ENCODE data around the gene ATG4D. TPM values are rescaled to one million over a fixed set of nuclear protein-coding genes. Genes with fewer than 3 reads are reported as not detected.
A peak's percentile ranks its signal among the peaks of the same experiment; 100 is the strongest.
"Not testable (repeated sequence)": the region's sequence is repeated elsewhere in the genome, so short reads cannot be mapped to it uniquely, and the experiment has no call there.

Gene ATG4D
- total and polyA plus RNA-seq, 3 experiments from 2014 or later, result 28.9 to 45.1 (median 44.4) TPM

DNA sequence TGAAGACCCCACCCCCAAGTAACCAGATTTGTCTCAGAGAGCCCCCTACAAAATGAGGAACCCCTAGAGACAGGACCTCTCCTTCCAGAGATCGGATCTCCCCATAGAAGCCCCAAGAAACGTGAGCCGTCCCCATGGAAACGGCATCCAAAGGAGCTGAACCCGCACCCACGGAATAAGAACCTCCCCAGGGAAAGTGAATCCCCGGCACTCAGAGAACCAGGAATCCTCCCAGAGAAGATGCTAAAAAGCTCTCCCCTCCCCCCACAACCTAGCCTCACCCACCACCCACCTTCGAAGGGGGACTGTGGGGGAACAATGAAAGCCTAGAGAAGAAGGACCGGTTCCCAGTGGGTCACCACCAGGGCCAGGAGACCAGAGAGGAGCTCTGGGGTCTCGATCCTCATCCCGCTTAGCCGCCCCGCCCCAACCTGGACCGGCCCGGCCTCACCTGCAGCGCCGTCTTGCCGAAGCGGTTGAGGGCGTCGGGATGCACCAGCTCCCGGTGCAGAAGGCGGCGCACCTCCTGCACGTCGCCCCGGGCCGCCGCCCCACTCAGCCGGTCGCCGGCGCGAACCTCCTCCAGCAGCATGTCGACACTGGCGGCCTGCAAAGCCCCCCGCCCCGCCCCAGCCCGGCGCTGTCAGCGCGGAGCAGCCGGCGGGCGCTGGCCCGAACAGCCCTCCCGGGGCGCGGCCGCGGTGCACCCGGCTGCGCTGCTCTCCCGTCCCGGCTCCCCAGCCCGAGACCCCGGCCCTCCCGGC is 24.5 kb downstream of the ATG4D start:
- peaks cover 0 to 7% of the 10 kb centered on the region in 2 donors for H3K27me3 Mint-ChIP-seq
- H3K4me1 ChIP-seq (ENCODE audit: insufficient read depth, low read length), result peaks cover 43% of the 10 kb centered on the region
- peaks cover 5% of the 10 kb centered on the region for H3K36me3 ChIP-seq (ENCODE audit: insufficient read depth, low read length)
- ChIA-PET CTCF (interaction anchor here (1.0 to 8.4 kb wide), 11 partner anchors 13 to 266 kb away, joined by 3 to 63 read pairs (median 4); partner anchors contain the start of gene CDC37), POLR2A (interaction anchor here (0.5 to 2.9 kb wide), 7 partner anchors 12 to 235 kb away, joined by 3 to 23 read pairs (median 3); no protein-coding TSS in a partner anchor)
- no peaks in the 10 kb centered on the region for H3K9me3 Mint-ChIP-seq
- H3K27ac Mint-ChIP-seq, result peak overlapping the region; percentile 91 to 100 (median 98)
- no peaks in the 10 kb centered on the region for H3K27me3 ChIP-seq (ENCODE audit: insufficient read depth, low read length, poor library complexity, severe bottlenecking)
- peaks cover 0 to 26% (median 5%) of the 10 kb centered on the region in 3 donors for H3K36me3 Mint-ChIP-seq
- peak in 1 of 5 donors; percentile 81 for DNase-seq
- H3K27ac ChIP-seq (ENCODE audit: low read depth, low read length), result peak overlapping the region; percentile 65
- peak overlapping the region; percentile 96 for H3K4me3 ChIP-seq (ENCODE audit: low read length)
- H3K9me3 ChIP-seq (ENCODE audit: low read length), result no peaks in the 10 kb centered on the region
- peaks cover 41 to 55% (median 48%) of the 10 kb centered on the region in 3 donors for H3K4me1 Mint-ChIP-seq
- H3K4me3 Mint-ChIP-seq, result peak overlapping the region; percentile 86 to 99 (median 97)

DNA sequence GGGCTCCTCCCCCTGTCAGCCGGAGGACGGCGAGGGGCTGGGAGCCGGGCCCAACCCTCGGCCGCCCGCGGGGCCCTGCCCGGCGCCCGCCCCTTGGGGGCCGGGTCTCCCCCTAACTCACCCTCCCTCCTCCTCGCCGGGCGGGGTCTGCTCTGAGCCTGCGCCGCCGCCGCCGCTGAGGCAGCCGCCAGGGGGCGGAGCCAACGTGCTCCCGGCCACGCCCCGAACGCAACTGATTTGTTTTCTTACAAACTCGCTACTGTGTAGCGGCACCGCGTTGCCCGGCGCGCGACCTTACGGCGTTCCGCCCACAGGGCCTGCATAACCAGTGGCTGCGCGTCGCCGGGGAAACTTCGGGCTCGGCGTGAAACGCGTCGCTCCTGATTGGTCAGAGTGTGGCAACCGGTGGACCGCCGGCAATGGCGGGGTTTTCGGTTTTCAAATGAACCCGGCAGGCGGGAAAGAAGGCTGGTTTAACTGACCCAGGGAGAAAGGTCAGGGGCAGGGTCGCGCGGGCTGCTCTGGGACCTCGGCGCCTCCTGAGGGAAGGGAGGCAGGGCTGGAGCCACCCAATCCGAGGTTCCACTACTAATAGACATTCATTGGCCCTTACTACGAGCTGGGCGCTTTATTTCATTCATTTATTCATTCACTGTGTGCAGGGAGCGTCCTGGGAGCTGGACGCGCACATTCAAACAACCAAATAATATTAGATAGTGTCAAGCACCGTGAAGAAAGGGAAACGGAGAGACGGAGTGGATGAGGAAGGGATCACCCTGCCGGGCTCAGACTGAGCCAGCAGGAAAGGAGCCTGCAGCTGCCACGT is 25.3 kb downstream of the ATG4D start, which contains the start of gene CDKN2D:
Gene CDKN2D (minus strand): TSS at position 154 of the 826 bp plus-strand sequence. CDS start 326 bp downstream, outside the sequence.
- H3K4me1 Mint-ChIP-seq, result peaks cover 41 to 55% (median 48%) of the 10 kb centered on the region in 3 donors
- DNase-seq, result peak; percentile 99 to 100 (median 100)
- peaks cover 5% of the 10 kb centered on the region for H3K36me3 ChIP-seq (ENCODE audit: insufficient read depth, low read length)
- peak within 1 kb of the TSS; percentile 91 to 100 (median 98) for H3K27ac Mint-ChIP-seq
- peak within 1 kb of the TSS; percentile 70 for H3K27ac ChIP-seq (ENCODE audit: low read depth, low read length)
- H3K9me3 ChIP-seq (ENCODE audit: low read length), result no peaks in the 10 kb centered on the region
- no peaks in the 10 kb centered on the region for H3K9me3 Mint-ChIP-seq
- H3K4me3 Mint-ChIP-seq, result peak within 1 kb of the TSS; percentile 86 to 99 (median 97)
- H3K27me3 Mint-ChIP-seq, result peaks cover 0 to 7% of the 10 kb centered on the region in 2 donors
- H3K4me1 ChIP-seq (ENCODE audit: insufficient read depth, low read length), result peaks cover 42% of the 10 kb centered on the region
- ChIA-PET POLR2A (interaction anchor here (0.5 to 2.9 kb wide), 7 partner anchors 13 to 235 kb away, joined by 3 to 23 read pairs (median 4); partner anchors contain the start of gene KEAP1), CTCF (interaction anchor here (0.9 to 8.4 kb wide), 7 partner anchors 15 to 85 kb away, joined by 3 to 63 read pairs (median 4); no protein-coding TSS in a partner anchor)
- H3K36me3 Mint-ChIP-seq, result peaks cover 0 to 26% (median 5%) of the 10 kb centered on the region in 3 donors
- H3K4me3 ChIP-seq (ENCODE audit: low read length), result peak within 1 kb of the TSS; percentile 96
- no peaks in the 10 kb centered on the region for H3K27me3 ChIP-seq (ENCODE audit: insufficient read depth, low read length, poor library complexity, severe bottlenecking)

DNA sequence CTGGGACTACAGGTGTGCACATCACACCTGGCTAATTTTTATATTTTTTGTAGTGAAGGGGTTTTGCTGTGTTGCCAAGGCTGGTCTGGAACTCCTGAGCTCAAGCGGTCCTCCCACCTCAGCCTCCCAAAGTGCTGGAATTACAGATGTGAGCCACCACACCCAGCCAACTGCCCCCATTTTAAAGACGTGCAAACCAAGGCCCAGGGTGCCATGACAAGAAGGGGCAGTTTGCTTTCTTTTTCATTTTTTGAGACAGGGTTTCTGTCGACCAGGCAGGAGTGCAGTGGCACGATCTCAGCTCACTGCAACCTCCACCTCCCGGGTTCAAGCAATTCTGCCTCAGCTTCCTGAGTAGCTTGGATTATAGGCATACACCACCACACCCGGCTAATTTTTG is 30.1 kb downstream of the ATG4D start:
- H3K36me3 ChIP-seq (ENCODE audit: insufficient read depth, low read length); H3K9me3 ChIP-seq (ENCODE audit: low read length); H3K27ac ChIP-seq (ENCODE audit: low read depth, low read length); H3K9me3 Mint-ChIP-seq; H3K27ac Mint-ChIP-seq; H3K4me3 Mint-ChIP-seq; H3K27me3 ChIP-seq (ENCODE audit: insufficient read depth, low read length, poor library complexity, severe bottlenecking); H3K36me3 Mint-ChIP-seq; POLR2A ChIA-PET; DNase-seq; H3K27me3 Mint-ChIP-seq; H3K4me3 ChIP-seq (ENCODE audit: low read length): not testable (repeated sequence)
- H3K4me1 Mint-ChIP-seq, result peaks cover 14 to 18% (median 15%) of the 10 kb centered on the region in 3 donors
- CTCF ChIA-PET, result interaction anchor here (0.6 to 8.4 kb wide), 9 partner anchors 20 to 85 kb away, joined by 3 to 63 read pairs (median 5); no protein-coding TSS in a partner anchor
- peaks cover 12% of the 10 kb centered on the region for H3K4me1 ChIP-seq (ENCODE audit: insufficient read depth, low read length)

GRCh38 chr19:10574462-10574861 is 30.8 kb downstream of the ATG4D start:
- no peaks in the 10 kb centered on the region for H3K36me3 ChIP-seq (ENCODE audit: insufficient read depth, low read length)
- H3K4me3 ChIP-seq (ENCODE audit: low read length), result no peak overlapping the region
- Mint-ChIP-seq H3K9me3 (no peaks in the 10 kb centered on the region), H3K4me1 (peaks cover 8 to 12% (median 9%) of the 10 kb centered on the region in 3 donors), H3K27me3 (no peaks in the 10 kb centered on the region), H3K4me3 (no peak overlapping the region), H3K36me3 (no peaks in the 10 kb centered on the region), H3K27ac (peak overlapping the region in 2 of 8 donors; percentile 68)
- peaks cover 8% of the 10 kb centered on the region for H3K4me1 ChIP-seq (ENCODE audit: insufficient read depth, low read length)
- no peak for DNase-seq
- POLR2A ChIA-PET, result no interaction called here
- no peaks in the 10 kb centered on the region for H3K9me3 ChIP-seq (ENCODE audit: low read length)
- CTCF ChIA-PET, result interaction anchor here (0.7 to 12.1 kb wide), 2 partner anchors 32 to 72 kb away, joined by 3 to 371 read pairs; no protein-coding TSS in a partner anchor
- no peaks in the 10 kb centered on the region for H3K27me3 ChIP-seq (ENCODE audit: insufficient read depth, low read length, poor library complexity, severe bottlenecking)
- no peak overlapping the region for H3K27ac ChIP-seq (ENCODE audit: low read depth, low read length)

- ChIA-PET POLR2A (interaction anchor here (0.6 kb wide), 2 partner anchors 68 to 90 kb away, joined by 4 to 6 read pairs; no protein-coding TSS in a partner anchor), CTCF (interaction anchor here (0.7 to 12.1 kb wide), 4 partner anchors 32 to 179 kb away, joined by 3 to 371 read pairs (median 3); no protein-coding TSS in a partner anchor)
- H3K27ac Mint-ChIP-seq, result peak overlapping the region in 1 of 8 donors; percentile 68
- Histone ChIP-seq H3K9me3 (ENCODE audit: low read length) (no peaks in the 10 kb centered on the region), H3K27me3 (ENCODE audit: insufficient read depth, low read length, poor library complexity, severe bottlenecking) (no peaks in the 10 kb centered on the region), H3K36me3 (ENCODE audit: insufficient read depth, low read length) (no peaks in the 10 kb centered on the region), H3K4me1 (ENCODE audit: insufficient read depth, low read length) (peaks cover 6% of the 10 kb centered on the region), H3K4me3 (ENCODE audit: low read length) (no peak overlapping the region), H3K27ac (ENCODE audit: low read depth, low read length) (no peak overlapping the region)
- DNase-seq, result no peak
- no peaks in the 10 kb centered on the region for H3K9me3 Mint-ChIP-seq
- no peaks in the 10 kb centered on the region for H3K36me3 Mint-ChIP-seq
- H3K27me3 Mint-ChIP-seq, result no peaks in the 10 kb centered on the region
- peak overlapping the region in 1 of 7 donors; percentile 62 for H3K4me3 Mint-ChIP-seq
- H3K4me1 Mint-ChIP-seq, result peaks cover 7 to 10% (median 8%) of the 10 kb centered on the region in 3 donors
Observed at GRCh38 chr19:10575011-10575716, 31.5 kb downstream of the ATG4D start.

DNA sequence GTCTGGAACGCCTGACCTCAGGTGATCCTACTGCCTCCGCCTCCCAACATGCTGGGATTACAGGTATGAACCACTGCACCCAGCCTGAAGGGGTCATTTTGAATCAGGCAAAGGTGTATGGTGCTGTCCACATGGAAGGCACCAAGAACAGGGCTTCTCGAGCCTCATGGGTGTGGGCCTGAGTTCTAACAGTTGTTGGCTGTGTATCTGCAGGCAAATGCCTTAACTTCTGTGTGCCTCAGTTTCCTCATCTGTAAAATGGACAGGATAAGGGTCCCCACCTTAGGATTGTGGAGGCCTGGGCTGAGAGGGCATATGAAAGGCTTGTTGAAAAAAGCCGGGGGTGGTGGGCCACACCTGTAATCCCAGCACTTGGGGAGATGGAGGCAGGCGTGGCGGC is 34.2 kb downstream of the ATG4D start:
- H3K27ac Mint-ChIP-seq, result no peak overlapping the region
- H3K36me3 ChIP-seq (ENCODE audit: insufficient read depth, low read length), result no peaks in the 10 kb centered on the region
- H3K9me3 ChIP-seq (ENCODE audit: low read length), result no peaks in the 10 kb centered on the region
- no peaks in the 10 kb centered on the region for H3K36me3 Mint-ChIP-seq
- H3K27me3 Mint-ChIP-seq, result peaks cover 0 to 3% of the 10 kb centered on the region in 2 donors
- POLR2A ChIA-PET, result no interaction called here
- peaks cover 5 to 10% (median 7%) of the 10 kb centered on the region in 3 donors for H3K4me1 Mint-ChIP-seq
- H3K9me3 Mint-ChIP-seq, result no peaks in the 10 kb centered on the region
- H3K27me3 ChIP-seq (ENCODE audit: insufficient read depth, low read length, poor library complexity, severe bottlenecking), result no peaks in the 10 kb centered on the region
- no peak overlapping the region for H3K4me3 ChIP-seq (ENCODE audit: low read length)
- DNase-seq, result no peak
- no peak overlapping the region for H3K27ac ChIP-seq (ENCODE audit: low read depth, low read length)
- H3K4me3 Mint-ChIP-seq, result no peak overlapping the region
- CTCF ChIA-PET, result interaction anchor here (1.7 to 12.1 kb wide), 3 partner anchors 68 to 121 kb away, joined by 4 to 371 read pairs (median 90); partner anchors contain the start of gene QTRT1
- H3K4me1 ChIP-seq (ENCODE audit: insufficient read depth, low read length), result peaks cover 5% of the 10 kb centered on the region

Data from CD8-positive, alpha-beta memory T cell (primary cell).